CD1c-positive myeloid dendritic cell (primary cell): Measurements from ENCODE around the gene CDC14B.
"Not testable (repeated sequence)": the region's sequence is repeated elsewhere in the genome, so short reads cannot be mapped to it uniquely, and the experiment has no call there.

ENCODE experiments used
- DNase-seq: peaks from one replicate; pipeline ENCODE4 v3.0.0-alpha.2; 2016; ENCODE audit errors: extremely low spot score

The CDC14B gene

GRCh38 chr9:96587338-96588315, 32.0 kb downstream of the CDC14B start:
- no peak for DNase-seq

- DNase-seq: no peak
These were observed 34.2 kb downstream of the CDC14B start for GRCh38 chr9:96585426-96585825.

- DNase-seq: not testable (repeated sequence)
These were observed 37.4 kb downstream of the CDC14B start for GRCh38 chr9:96582199-96582598.

GRCh38 chr9:96581786-96582185, 37.9 kb downstream of the CDC14B start:
- DNase-seq: no peak

- no peak for DNase-seq
These were observed 38.3 kb downstream of the CDC14B start for GRCh38 chr9:96581301-96581700.

GRCh38 chr9:96574931-96575351, 44.7 kb downstream of the CDC14B start:
- DNase-seq: no peak

- DNase-seq: no peak
These were observed 45.2 kb downstream of the CDC14B start for GRCh38 chr9:96574455-96574854.

GRCh38 chr9:96567203-96567700, 52.4 kb downstream of the CDC14B start:
- no peak for DNase-seq

- DNase-seq: peak; percentile 80
These were observed 53.0 kb downstream of the CDC14B start for GRCh38 chr9:96566498-96567202.

GRCh38 chr9:96565671-96566497, 53.8 kb downstream of the CDC14B start:
- DNase-seq: no peak

- DNase-seq: no peak
These were observed 55.4 kb downstream of the CDC14B start for GRCh38 chr9:96564217-96564616.

- DNase-seq: no peak
These were observed 60.2 kb downstream of the CDC14B start for GRCh38 chr9:96559339-96559943.

- no peak for DNase-seq
These were observed 61.7 kb downstream of the CDC14B start for GRCh38 chr9:96557921-96558320.

GRCh38 chr9:96556701-96557461, 62.8 kb downstream of the CDC14B start:
- no peak for DNase-seq

GRCh38 chr9:96555567-96556386, 63.9 kb downstream of the CDC14B start:
- no peak for DNase-seq

- DNase-seq: no peak
These were observed 64.7 kb downstream of the CDC14B start for GRCh38 chr9:96554801-96555566.

- DNase-seq: no peak
These were observed 65.3 kb downstream of the CDC14B start for GRCh38 chr9:96554326-96554725.

- no peak for DNase-seq
These were observed 66.6 kb downstream of the CDC14B start for GRCh38 chr9:96553070-96553469.

- DNase-seq: no peak
These were observed 68.2 kb downstream of the CDC14B start for GRCh38 chr9:96551403-96551802.
